CD14-positive monocyte (primary cell): ENCODE results near the gene ADAT3. TPM values are rescaled to one million over a fixed set of nuclear protein-coding genes. Genes with fewer than 3 reads are reported as not detected.

Experiments
- DNase-seq, 3 donors: peaks; one replicate each; pipeline ENCODE4 v3.0.0-alpha.2; 2011 to 2022
- H2AFZ ChIP-seq: 2 replicates; pipeline ENCODE4 v1.6.0; 2012; ENCODE audit warnings: mild to moderate bottlenecking, low read depth, low read length, inconsistent platforms; ENCODE audit not compliant: insufficient read depth, poor library complexity, severe bottlenecking
- H3K27ac ChIP-seq, 2 donors: 1 replicate in 1 of 2; 2 replicates in 1 of 2; pipeline ENCODE4 v1.5.1; 2012 to 2013; ENCODE audit warnings: low read length in 2 of 2, control low read depth in 1 of 2, inconsistent platforms in 1 of 2, low read depth in 1 of 2, mild to moderate bottlenecking in 1 of 2
- H3K27me3 ChIP-seq, 2 donors: one replicate each; pipeline versions ENCODE4 v1.6.0 to v1.6.1; 2011 to 2013; ENCODE audit warnings: low read length in 2 of 2; ENCODE audit not compliant: control insufficient read depth in 2 of 2, insufficient read depth in 2 of 2
- H3K36me3 ChIP-seq, 2 donors: replicated peaks in 1 of 2; 1 replicate in 1 of 2; 2 replicates in 1 of 2; pipeline versions ENCODE4 v1.5.1 to v1.6.1; 2012 to 2013; ENCODE audit warnings: low read length in 2 of 2, control low read depth in 1 of 2, inconsistent platforms in 1 of 2, mild to moderate bottlenecking in 1 of 2; ENCODE audit not compliant: insufficient read depth in 2 of 2, control insufficient read depth in 1 of 2
- H3K4me1 ChIP-seq, 2 donors: 1 replicate in 1 of 2; 2 replicates in 1 of 2; pipeline versions ENCODE4 v1.5.1 to v1.6.1; 2012 to 2013; ENCODE audit warnings: low read length in 2 of 2, control low read depth in 1 of 2, inconsistent platforms in 1 of 2, mild to moderate bottlenecking in 1 of 2, moderate library complexity in 1 of 2; ENCODE audit not compliant: insufficient read depth in 2 of 2, control insufficient read depth in 1 of 2
- H3K4me2 ChIP-seq: replicated peaks from 2 replicates; pipeline ENCODE3; 2012; ENCODE audit warnings: low read length, moderate library complexity, mild to moderate bottlenecking; ENCODE audit not compliant: poor library complexity, severe bottlenecking; ENCODE audit errors: extremely low read depth
- H3K4me3 ChIP-seq, 3 experiments: fragments of 200-600 bp in 1 of 3; sonication (generic) in 1 of 3; replicated peaks in 1 of 3; 1 replicate in 2 of 3; 2 replicates in 1 of 3; pipeline ENCODE4 v1.5.1; 2011 to 2013; ENCODE audit warnings: low read length in 3 of 3, mild to moderate bottlenecking in 3 of 3, control low read depth in 2 of 3, low read depth in 2 of 3, inconsistent platforms in 1 of 3, moderate library complexity in 1 of 3
- H3K79me2 ChIP-seq: 2 replicates; pipeline ENCODE4 v1.6.0; 2012; ENCODE audit warnings: mild to moderate bottlenecking, control low read depth, inconsistent platforms, low read length, moderate library complexity; ENCODE audit not compliant: insufficient read depth
- H3K9ac ChIP-seq: 2 replicates; pipeline ENCODE4 v1.6.0; 2017; ENCODE audit warnings: low read length, mild to moderate bottlenecking; ENCODE audit not compliant: insufficient read depth, poor library complexity, severe bottlenecking
- H3K9me3 ChIP-seq, 2 donors: replicated peaks in 1 of 2; 1 replicate in 1 of 2; 2 replicates in 1 of 2; pipeline versions ENCODE4 v1.5.1 to v1.6.1; 2012 to 2013; ENCODE audit warnings: low read length in 2 of 2, control low read depth in 1 of 2; ENCODE audit not compliant: control insufficient read depth in 1 of 2, insufficient read depth in 1 of 2
- H4K20me1 ChIP-seq: 2 replicates; pipeline ENCODE4 v1.6.0; 2012; ENCODE audit warnings: mild to moderate bottlenecking, low read length, control low read depth, moderate library complexity; ENCODE audit not compliant: insufficient read depth
- H3K27ac Mint-ChIP-seq, 7 donors: one replicate each; pipeline ENCODE4 v1.8.0; 2020; ENCODE audit warnings: mild to moderate bottlenecking in 7 of 7, mixed read lengths in 7 of 7, moderate library complexity in 6 of 7, inconsistent platforms in 2 of 7
- H3K27me3 Mint-ChIP-seq, 3 donors: one replicate each; pipeline ENCODE4 v1.8.0; 2021 to 2022; ENCODE audit warnings: low read depth in 3 of 3, mild to moderate bottlenecking in 3 of 3, mixed read lengths in 3 of 3, moderate library complexity in 3 of 3, inconsistent platforms in 1 of 3
- H3K36me3 Mint-ChIP-seq, 2 donors: one replicate each; pipeline ENCODE4 v1.8.0; 2020; ENCODE audit warnings: mixed read lengths in 2 of 2, inconsistent platforms in 1 of 2, mild to moderate bottlenecking in 1 of 2
- H3K4me1 Mint-ChIP-seq: one replicate; pipeline ENCODE4 v1.8.0; 2020; ENCODE audit warnings: mild to moderate bottlenecking, mixed read lengths
- H3K4me3 Mint-ChIP-seq, 2 donors: one replicate each; pipeline ENCODE4 v1.8.0; 2020; ENCODE audit warnings: mild to moderate bottlenecking in 2 of 2, mixed read lengths in 2 of 2, moderate library complexity in 1 of 2
- H3K9me3 Mint-ChIP-seq, 7 donors: one replicate each; pipeline ENCODE4 v1.8.0; 2020 to 2022; ENCODE audit warnings: mixed read lengths in 7 of 7, mild to moderate bottlenecking in 6 of 7, moderate library complexity in 6 of 7, inconsistent platforms in 2 of 7
- CTCF ChIP-seq: fragments of 200-600 bp; IDR thresholded peaks from one replicate; pipeline ENCODE4 v1.8.0; 2022; ENCODE audit warnings: antibody characterized with exemption, mild to moderate bottlenecking
- WGBS: methylation state at CpG from one replicate; pipeline ENCODE4 v1.1.5; 2013; ENCODE audit warnings: missing lambda C conversion rate; ENCODE audit not compliant: insufficient coverage; 5-methylcytosine and 5-hydroxymethylcytosine counted together
- intact Hi-C, 2 donors: fragments of 100-400 bp; cut with micrococcal nuclease; formaldehyde crosslinking; loops; one replicate each; pipeline versions ENCODE4 v1.15.0 to v1.15.1; 2023
- polyA plus RNA-seq, 3 donors: library from polyadenylated mRNA; depleted of rRNA in 1 of 3; unstranded in 2 of 3; stranded (reverse) in 1 of 3; fragments of 300-500 nt in 2 of 3; fragments of >200 nt in 1 of 3; fragmentation: Illumina TruSeq in 2 of 3; gene quantifications; 1 replicate in 2 of 3; 2 replicates in 1 of 3; pipeline ENCODE4 v1.2.3, GENCODE V29; 2012 to 2021

Gene ADAT3
- polyA plus RNA-seq, 3 donors, result 2.7 to 3.2 (median 3.1) TPM

GRCh38 chr19:1913781-1914577 lies 8.8 kb downstream of the ADAT3 start:
- peaks cover 0 to 3% (median 2%) of the 10 kb centered on the region in 3 donors for H3K27me3 Mint-ChIP-seq
- H3K4me2 ChIP-seq, result no peak overlapping the region
- TF ChIP-seq CTCF, result no peak
- peaks cover 26% of the 10 kb centered on the region for H3K4me1 Mint-ChIP-seq
- H4K20me1 ChIP-seq, result peaks cover 53% of the 10 kb centered on the region
- H3K36me3 ChIP-seq, result peaks cover 25 to 44% of the 10 kb centered on the region in 2 donors
- no peaks in the 10 kb centered on the region for H3K9me3 ChIP-seq
- intact Hi-C loops, result no loop called here
- no peak for DNase-seq
- H3K27ac Mint-ChIP-seq, result no peak overlapping the region
- H3K36me3 Mint-ChIP-seq, result peaks cover 16 to 50% of the 10 kb centered on the region in 2 donors
- H3K27me3 ChIP-seq, result no peaks in the 10 kb centered on the region
- no peak overlapping the region for H3K4me3 ChIP-seq
- H3K79me2 ChIP-seq, result peaks cover 58% of the 10 kb centered on the region
- H3K4me1 ChIP-seq, result peaks cover 10 to 20% of the 10 kb centered on the region in 2 donors
- H3K9me3 Mint-ChIP-seq, result peaks cover 0 to 2% (median 0%) of the 10 kb centered on the region in 7 donors
- no peak overlapping the region for H2AFZ ChIP-seq
- no peak overlapping the region for H3K4me3 Mint-ChIP-seq
- no peak overlapping the region for H3K9ac ChIP-seq
- 91% methylated on average over 20 of the region's 23 CpGs for WGBS
- no peak overlapping the region for H3K27ac ChIP-seq

GRCh38 chr19:1914826-1915341 lies 9.7 kb downstream of the ADAT3 start:
- no peaks in the 10 kb centered on the region for H3K27me3 ChIP-seq
- Mint-ChIP-seq H3K27me3 (peaks cover 0 to 3% (median 2%) of the 10 kb centered on the region in 3 donors), H3K9me3 (peaks cover 0 to 2% (median 0%) of the 10 kb centered on the region in 7 donors), H3K4me3 (no peak overlapping the region), H3K4me1 (peaks cover 17% of the 10 kb centered on the region), H3K27ac (peak overlapping the region in 1 of 7 donors; percentile 52), H3K36me3 (peaks cover 19 to 59% of the 10 kb centered on the region in 2 donors)
- H3K9ac ChIP-seq, result no peak overlapping the region
- H2AFZ ChIP-seq, result no peak overlapping the region
- intact Hi-C loops, result no loop called here
- no peak overlapping the region for H3K4me2 ChIP-seq
- peaks cover 44% of the 10 kb centered on the region for H4K20me1 ChIP-seq
- peaks cover 49% of the 10 kb centered on the region for H3K79me2 ChIP-seq
- 94% methylated on average over 23 of the region's 23 CpGs for WGBS
- no peak overlapping the region for H3K27ac ChIP-seq
- H3K36me3 ChIP-seq, result peaks cover 30 to 49% of the 10 kb centered on the region in 2 donors
- DNase-seq, result no peak
- no peaks in the 10 kb centered on the region for H3K9me3 ChIP-seq
- H3K4me3 ChIP-seq, result no peak overlapping the region
- no peak for TF ChIP-seq CTCF
- H3K4me1 ChIP-seq, result peaks cover 10 to 12% of the 10 kb centered on the region in 2 donors
